ENCODE data around the gene MRPS2. TPM values are rescaled to one million over a fixed set of nuclear protein-coding genes. Genes with fewer than 3 reads are reported as not detected.

Gene MRPS2
- total and polyA plus RNA-seq, 2 donors (not counting 3 experiments of a cell fraction or from before 2014, with no cell fraction given) = 50.8 to 231 TPM

DNA sequence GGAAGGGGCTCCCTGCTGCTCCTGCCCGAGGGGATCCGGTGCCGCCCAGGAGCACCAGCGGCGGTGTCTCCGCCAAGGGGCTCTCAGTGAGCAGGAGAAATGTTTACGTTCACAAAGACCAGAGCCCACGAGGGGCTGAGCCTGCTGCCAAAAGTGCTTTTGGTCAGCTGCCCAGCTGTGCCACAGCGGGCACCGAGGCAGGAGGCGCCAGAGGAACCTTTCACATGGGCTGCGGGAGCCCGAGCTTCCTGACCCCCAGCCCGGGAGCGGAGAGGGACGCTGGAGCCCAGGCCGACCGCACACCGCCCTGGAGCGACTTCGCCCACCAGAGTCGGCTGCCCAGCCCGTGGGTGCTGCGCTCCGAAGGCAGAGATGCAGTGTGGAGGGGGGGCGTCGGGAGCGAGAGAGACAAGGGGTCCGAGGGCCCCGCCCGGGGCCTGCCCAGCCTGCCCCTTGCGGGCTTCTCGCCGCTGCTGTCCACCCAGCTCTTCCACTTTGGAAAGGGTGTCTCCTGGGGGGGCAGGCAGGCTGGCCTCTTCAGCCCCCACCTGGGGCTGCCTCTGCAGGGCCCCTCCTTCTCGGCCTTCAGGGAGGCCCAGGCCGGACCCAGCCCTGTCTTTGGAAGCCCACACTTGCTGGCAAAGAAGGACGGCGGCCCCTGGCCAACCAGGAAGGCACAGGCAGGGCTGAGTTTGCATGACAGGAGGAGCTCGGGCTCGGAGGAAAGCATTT lies 13.0 kb upstream of the MRPS2 start:
- intact Hi-C loops (cut with micrococcal nuclease) (no loop called here), dilution Hi-C loops (cut with MboI; ENCODE audit: extremely low pct_ligation_motif_present, low sequenced_read_pairs) (no loop called here)
- no peaks in the 10 kb centered on the region for H3K9me3 ChIP-seq (replicated peaks; ENCODE audit: control insufficient read depth, insufficient read depth, low read length)
- FAIRE-seq (no peak), DNase-seq (ENCODE audit: low read depth, low spot score) (no peak)
- no peak overlapping the region for H3K27ac ChIP-seq (ENCODE audit: insufficient read depth, low read depth, low read length)
- no peaks in the 10 kb centered on the region for H3K27me3 ChIP-seq (ENCODE audit: control insufficient read depth in 2 of 2, insufficient read depth in 2 of 2, low read length in 2 of 2)
- TF ChIP-seq, protein P1, sequence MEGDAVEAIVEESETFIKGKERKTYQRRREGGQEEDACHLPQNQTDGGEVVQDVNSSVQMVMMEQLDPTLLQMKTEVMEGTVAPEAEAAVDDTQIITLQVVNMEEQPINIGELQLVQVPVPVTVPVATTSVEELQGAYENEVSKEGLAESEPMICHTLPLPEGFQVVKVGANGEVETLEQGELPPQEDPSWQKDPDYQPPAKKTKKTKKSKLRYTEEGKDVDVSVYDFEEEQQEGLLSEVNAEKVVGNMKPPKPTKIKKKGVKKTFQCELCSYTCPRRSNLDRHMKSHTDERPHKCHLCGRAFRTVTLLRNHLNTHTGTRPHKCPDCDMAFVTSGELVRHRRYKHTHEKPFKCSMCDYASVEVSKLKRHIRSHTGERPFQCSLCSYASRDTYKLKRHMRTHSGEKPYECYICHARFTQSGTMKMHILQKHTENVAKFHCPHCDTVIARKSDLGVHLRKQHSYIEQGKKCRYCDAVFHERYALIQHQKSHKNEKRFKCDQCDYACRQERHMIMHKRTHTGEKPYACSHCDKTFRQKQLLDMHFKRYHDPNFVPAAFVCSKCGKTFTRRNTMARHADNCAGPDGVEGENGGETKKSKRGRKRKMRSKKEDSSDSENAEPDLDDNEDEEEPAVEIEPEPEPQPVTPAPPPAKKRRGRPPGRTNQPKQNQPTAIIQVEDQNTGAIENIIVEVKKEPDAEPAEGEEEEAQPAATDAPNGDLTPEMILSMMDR (IDR thresholded peaks at IDR 0.05; ENCODE audit: extremely low read depth in 1 of 2, insufficient read depth in 1 of 2, low read depth in 1 of 2, low read length in 2 of 2) = no peak
- TF ChIP-seq POLR2AphosphoS5 (IDR thresholded peaks at IDR 0.05; ENCODE audit: insufficient read depth, low read depth, low read length) = no peak
- TF ChIP-seq JUN (IDR thresholded peaks at IDR 0.05; ENCODE audit: borderline replicate concordance, insufficient read depth, insufficient read length, low read depth) = no peak
- TF ChIP-seq FOS (IDR thresholded peaks at IDR 0.05; ENCODE audit: borderline replicate concordance, insufficient read depth, low read length) = no peak
- TF ChIP-seq POLR2A (IDR thresholded peaks at IDR 0.05; ENCODE audit: low read depth, low read length) = no peak
- TF ChIP-seq MYC (IDR thresholded peaks at IDR 0.05; ENCODE audit: low read depth, low read length) = no peak
- TF ChIP-seq GATA2 (IDR thresholded peaks at IDR 0.05; ENCODE audit: insufficient read depth, insufficient read length, low read depth, low read length) = no peak
- TF ChIP-seq, protein P2, sequence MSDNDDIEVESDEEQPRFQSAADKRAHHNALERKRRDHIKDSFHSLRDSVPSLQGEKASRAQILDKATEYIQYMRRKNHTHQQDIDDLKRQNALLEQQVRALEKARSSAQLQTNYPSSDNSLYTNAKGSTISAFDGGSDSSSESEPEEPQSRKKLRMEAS (IDR thresholded peaks at IDR 0.05; ENCODE audit: insufficient read depth, insufficient read length) = no peak
- TF ChIP-seq EZH2 (IDR thresholded peaks at IDR 0.05; ENCODE audit: borderline replicate concordance, low read depth, low read length, severe bottlenecking) = no peak
- no peaks in the 10 kb centered on the region for H4K20me1 ChIP-seq (replicated peaks; ENCODE audit: control insufficient read depth, extremely low read depth, insufficient read depth, low read length)
- ChIA-PET POLR2A (no interaction called here), CTCF (interaction anchor here (0.8 kb wide), 1 partner anchor 10 kb away, joined by 3 read pairs; no protein-coding TSS in a partner anchor)
- H3K4me1 ChIP-seq (ENCODE audit: control insufficient read depth, extremely low read depth, insufficient read depth, low read length) = no peaks in the 10 kb centered on the region
- H3K4me2 ChIP-seq (ENCODE audit: insufficient read depth, low read length) = no peak overlapping the region
- no peaks in the 10 kb centered on the region for H3K79me2 ChIP-seq (ENCODE audit: control insufficient read depth, insufficient read depth, low read length)
- BruUV-seq (replicated peaks) = no TSS peak
- no peak overlapping the region for H3K4me3 ChIP-seq (replicated peaks in 1 of 3; ENCODE audit: insufficient read depth in 1 of 3, low read depth in 1 of 3, low read length in 3 of 3)
- H2AFZ ChIP-seq (ENCODE audit: low read depth, low read length) = no peak overlapping the region
- no peak overlapping the region for H3K9ac ChIP-seq (replicated peaks; ENCODE audit: extremely low read depth, insufficient read depth, low read length)
- no peaks in the 10 kb centered on the region for H3K9me1 ChIP-seq (replicated peaks; ENCODE audit: control insufficient read depth, extremely low read depth, insufficient read depth, low read length)
- peaks cover 0 to 29% of the 10 kb centered on the region in 2 experiments for H3K36me3 ChIP-seq (ENCODE audit: control insufficient read depth in 2 of 2, extremely low read depth in 1 of 2, insufficient read depth in 2 of 2, low read length in 2 of 2)

All from endothelial cell of umbilical vein (primary cell).